Stimulated activated effector memory CD8-positive, alpha-beta T cell treated with anti-CD3 and anti-CD28 coated beads, Interleukin-12 subunit alpha, Interleukin-12 subunit beta, amount 100 ng/mL, for 72 hours (primary cell): ENCODE data around the gene LMO7.

Experiments used
- ATAC-seq: fragments of 150-1000 bp; cut with Tn5 transposase; 2 replicates; pipeline ENCODE4 v1.10.0; 2021
- DNase-seq, 2 donors: peaks; one replicate each; pipeline ENCODE4 v3.0.0; 2021 to 2022; ENCODE audit warnings: low spot score in 2 of 2
- H3K27ac Mint-ChIP-seq: one replicate; pipeline ENCODE4 v1.8.0; 2022; ENCODE audit warnings: mild to moderate bottlenecking, mixed read lengths
- H3K36me3 Mint-ChIP-seq: one replicate; pipeline ENCODE4 v1.8.0; 2022; ENCODE audit warnings: mild to moderate bottlenecking, mixed read lengths
- H3K4me1 Mint-ChIP-seq: one replicate; pipeline ENCODE4 v1.8.0; 2022; ENCODE audit warnings: mixed read lengths
- H3K4me3 Mint-ChIP-seq: one replicate; pipeline ENCODE4 v1.8.0; 2022; ENCODE audit warnings: mild to moderate bottlenecking, mixed read lengths
- H3K9me3 Mint-ChIP-seq: one replicate; pipeline ENCODE4 v1.8.0; 2022; ENCODE audit warnings: mixed read lengths

The LMO7 gene

GRCh38 chr13:75825161-75825560 is 189.0 kb downstream of the LMO7 start:
- ATAC-seq (no peak), DNase-seq (no peak)
- Mint-ChIP-seq H3K36me3 (no peaks in the 10 kb centered on the region), H3K27ac (no peak overlapping the region), H3K4me3 (no peak overlapping the region), H3K9me3 (no peaks in the 10 kb centered on the region), H3K4me1 (no peaks in the 10 kb centered on the region)

GRCh38 chr13:75825594-75825993 is 189.5 kb downstream of the LMO7 start:
- ATAC-seq = no peak
- Mint-ChIP-seq H3K36me3 (no peaks in the 10 kb centered on the region), H3K9me3 (no peaks in the 10 kb centered on the region), H3K4me1 (no peaks in the 10 kb centered on the region), H3K27ac (no peak overlapping the region), H3K4me3 (no peak overlapping the region)
- DNase-seq = no peak

- Mint-ChIP-seq H3K27ac (no peak overlapping the region), H3K4me3 (no peak overlapping the region), H3K9me3 (no peaks in the 10 kb centered on the region), H3K4me1 (no peaks in the 10 kb centered on the region), H3K36me3 (no peaks in the 10 kb centered on the region)
- DNase-seq (no peak), ATAC-seq (no peak)
Observed at GRCh38 chr13:75826391-75826790, 190.3 kb downstream of the LMO7 start.

GRCh38 chr13:75829830-75830229 is 193.7 kb downstream of the LMO7 start:
- no peak for DNase-seq
- H3K36me3 Mint-ChIP-seq = no peaks in the 10 kb centered on the region

GRCh38 chr13:75830842-75831241 is 194.7 kb downstream of the LMO7 start:
- Mint-ChIP-seq H3K4me3 (no peak overlapping the region), H3K27ac (no peak overlapping the region), H3K4me1 (no peaks in the 10 kb centered on the region), H3K9me3 (no peaks in the 10 kb centered on the region), H3K36me3 (no peaks in the 10 kb centered on the region)
- no peak for DNase-seq
- ATAC-seq = peak; percentile 46

More at GRCh38 chr13:75829830-75830229, 193.7 kb downstream of the LMO7 start:
- ATAC-seq = no peak
- Mint-ChIP-seq H3K4me3 (no peak overlapping the region), H3K9me3 (no peaks in the 10 kb centered on the region), H3K4me1 (no peaks in the 10 kb centered on the region), H3K27ac (no peak overlapping the region)

GRCh38 chr13:75831389-75831788 is 195.3 kb downstream of the LMO7 start:
- no peak overlapping the region for H3K4me3 Mint-ChIP-seq
- no peaks in the 10 kb centered on the region for H3K9me3 Mint-ChIP-seq
- no peak for DNase-seq
- H3K36me3 Mint-ChIP-seq = no peaks in the 10 kb centered on the region
- ATAC-seq = no peak
- no peaks in the 10 kb centered on the region for H3K4me1 Mint-ChIP-seq
- no peak overlapping the region for H3K27ac Mint-ChIP-seq

- H3K9me3 Mint-ChIP-seq = no peaks in the 10 kb centered on the region
- no peak overlapping the region for H3K4me3 Mint-ChIP-seq
Observed at GRCh38 chr13:75832812-75833211, 196.7 kb downstream of the LMO7 start.

GRCh38 chr13:75836441-75836840 is 200.3 kb downstream of the LMO7 start:
- Mint-ChIP-seq H3K4me3 (no peak overlapping the region), H3K4me1 (no peaks in the 10 kb centered on the region), H3K9me3 (no peaks in the 10 kb centered on the region), H3K27ac (no peak overlapping the region), H3K36me3 (no peaks in the 10 kb centered on the region)
- no peak for ATAC-seq
- no peak for DNase-seq

More at GRCh38 chr13:75832812-75833211, 196.7 kb downstream of the LMO7 start:
- Mint-ChIP-seq H3K4me1 (no peaks in the 10 kb centered on the region), H3K36me3 (no peaks in the 10 kb centered on the region), H3K27ac (no peak overlapping the region)
- no peak for ATAC-seq
- DNase-seq = no peak

- H3K36me3 Mint-ChIP-seq = no peaks in the 10 kb centered on the region
- no peak overlapping the region for H3K4me3 Mint-ChIP-seq
- DNase-seq = no peak
- H3K27ac Mint-ChIP-seq = no peak overlapping the region
- no peaks in the 10 kb centered on the region for H3K9me3 Mint-ChIP-seq
- no peaks in the 10 kb centered on the region for H3K4me1 Mint-ChIP-seq
- ATAC-seq = no peak
Observed at GRCh38 chr13:75838366-75839005, 202.4 kb downstream of the LMO7 start.

- ATAC-seq (no peak), DNase-seq (no peak)
- Mint-ChIP-seq H3K36me3 (no peaks in the 10 kb centered on the region), H3K9me3 (no peaks in the 10 kb centered on the region), H3K27ac (no peak overlapping the region), H3K4me1 (no peaks in the 10 kb centered on the region), H3K4me3 (no peak overlapping the region)
Observed at GRCh38 chr13:75839406-75839805, 203.3 kb downstream of the LMO7 start.

GRCh38 chr13:75841905-75842304 is 205.8 kb downstream of the LMO7 start:
- ATAC-seq = no peak
- no peak for DNase-seq
- Mint-ChIP-seq H3K9me3 (no peaks in the 10 kb centered on the region), H3K27ac (no peak overlapping the region), H3K4me1 (no peaks in the 10 kb centered on the region), H3K36me3 (no peaks in the 10 kb centered on the region), H3K4me3 (no peak overlapping the region)

- Mint-ChIP-seq H3K4me1 (no peaks in the 10 kb centered on the region), H3K4me3 (no peak overlapping the region), H3K36me3 (no peaks in the 10 kb centered on the region), H3K9me3 (no peaks in the 10 kb centered on the region), H3K27ac (no peak overlapping the region)
- ATAC-seq (no peak), DNase-seq (no peak)
Observed at GRCh38 chr13:75843074-75843473, 206.9 kb downstream of the LMO7 start.

- Mint-ChIP-seq H3K4me1 (no peaks in the 10 kb centered on the region), H3K4me3 (no peak overlapping the region), H3K9me3 (no peaks in the 10 kb centered on the region), H3K27ac (no peak overlapping the region), H3K36me3 (peaks cover 3% of the 10 kb centered on the region)
- ATAC-seq = no peak
- DNase-seq = no peak
Observed at GRCh38 chr13:75843991-75844390, 207.9 kb downstream of the LMO7 start.

GRCh38 chr13:75847588-75847987 is 211.5 kb downstream of the LMO7 start:
- Mint-ChIP-seq H3K36me3 (peaks cover 9% of the 10 kb centered on the region), H3K4me1 (no peaks in the 10 kb centered on the region), H3K4me3 (no peak overlapping the region), H3K9me3 (no peaks in the 10 kb centered on the region), H3K27ac (no peak overlapping the region)
- ATAC-seq (no peak), DNase-seq (no peak)

GRCh38 chr13:75850916-75851315 is 214.8 kb downstream of the LMO7 start:
- H3K4me1 Mint-ChIP-seq = no peaks in the 10 kb centered on the region
- H3K36me3 Mint-ChIP-seq = peaks cover 9% of the 10 kb centered on the region
- no peak overlapping the region for H3K4me3 Mint-ChIP-seq
- DNase-seq = no peak
- no peak overlapping the region for H3K27ac Mint-ChIP-seq
- H3K9me3 Mint-ChIP-seq = no peaks in the 10 kb centered on the region
- ATAC-seq = no peak

- Mint-ChIP-seq H3K9me3 (no peaks in the 10 kb centered on the region), H3K4me1 (no peaks in the 10 kb centered on the region), H3K27ac (no peak overlapping the region), H3K4me3 (no peak overlapping the region), H3K36me3 (no peaks in the 10 kb centered on the region)
- ATAC-seq = no peak
- DNase-seq = no peak
Observed at GRCh38 chr13:75855216-75855615, 219.1 kb downstream of the LMO7 start.

GRCh38 chr13:75855847-75856246 is 219.7 kb downstream of the LMO7 start:
- no peaks in the 10 kb centered on the region for H3K36me3 Mint-ChIP-seq
- ATAC-seq = no peak
- no peaks in the 10 kb centered on the region for H3K9me3 Mint-ChIP-seq

More at GRCh38 chr13:75855847-75856246, 219.7 kb downstream of the LMO7 start:
- no peak overlapping the region for H3K4me3 Mint-ChIP-seq
- no peak overlapping the region for H3K27ac Mint-ChIP-seq
- H3K4me1 Mint-ChIP-seq = no peaks in the 10 kb centered on the region
- DNase-seq = no peak
